Placental pericyte (primary cell): ENCODE results near the gene DENND5B. TPM values are rescaled to one million over a fixed set of nuclear protein-coding genes. Genes with fewer than 3 reads are reported as not detected.

Experiments
- small RNA-seq: library from RNA; depleted of rRNA; stranded (forward); fragments of <200 nt; gene quantifications from one replicate; pipeline ENCODE3, GENCODE V24; 2012; ENCODE audit warnings: low replicate concordance
- total RNA-seq: library from RNA; depleted of rRNA; stranded (reverse); fragments of >200 nt; gene quantifications from 2 replicates; pipeline ENCODE4 v1.2.3, GENCODE V29; 2012

DENND5B gene
- 20.3 and 24.9 TPM in 2 replicates for total RNA-seq

DNA sequence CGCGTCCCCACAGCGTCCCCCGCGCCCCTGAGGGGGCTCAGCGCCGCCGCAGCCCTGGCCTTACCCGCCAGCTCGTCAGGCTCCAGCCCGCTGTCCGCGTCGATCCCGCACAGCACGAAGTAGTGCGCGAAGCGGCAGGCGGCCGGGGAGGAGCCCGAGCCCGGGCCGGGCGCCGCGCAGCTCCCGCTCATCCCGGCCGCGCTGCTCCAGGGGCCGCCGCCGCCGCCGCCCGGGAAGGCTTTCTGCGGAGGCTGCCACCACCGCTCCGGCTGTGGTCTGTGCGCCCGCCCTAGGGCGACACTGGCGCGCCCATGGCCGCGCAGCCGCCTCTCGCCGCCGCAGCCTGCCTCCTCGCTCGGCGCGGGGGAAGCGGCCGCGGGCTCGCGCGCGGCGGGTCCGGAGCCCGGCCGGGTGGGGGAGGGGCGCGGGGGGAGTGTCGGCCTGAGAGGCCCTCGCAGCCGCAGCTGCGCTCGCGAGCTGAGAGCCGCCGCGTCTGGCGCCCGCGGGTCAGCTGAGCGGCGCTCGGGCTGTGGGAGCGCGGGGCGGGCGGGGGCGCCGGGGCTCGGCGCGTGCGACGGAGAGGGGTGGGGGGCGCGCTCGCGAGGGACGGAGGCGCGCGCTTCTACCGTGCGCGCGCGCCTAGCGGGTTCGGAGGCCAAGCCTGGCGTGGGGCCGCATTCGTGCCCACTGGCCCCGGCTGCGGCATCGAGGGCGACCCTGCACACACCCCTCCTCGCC, at the start of gene DENND5B:
Gene DENND5B (minus strand): TSS at position 495 of the 738 bp plus-strand sequence. CDS start 304 bp downstream, at position 191.

Small RNAs within 50 kb of the gene (small RNA-seq; reads per million reads assigned to genes)
- gene RF00019 (not detected), gene RF00026 (not detected), gene RNU5F-4P (0.26 reads per million), gene RNU6-618P (not detected), gene RPL31P50 (not detected)

Other genes starting within 250 kb of the DENND5B start
- gene ETFBKMT, start 68.6 kb upstream of the DENND5B start, total RNA-seq, result 1.5 and 3.1 TPM in 2 replicates
- gene AMN1, start 137.9 kb upstream of the DENND5B start, total RNA-seq, result 5.9 and 12.9 TPM in 2 replicates